ENCODE data around the gene TXNL4A. TPM values are rescaled to one million over a fixed set of nuclear protein-coding genes. Genes with fewer than 3 reads are reported as not detected.

The TXNL4A gene
- total RNA-seq, 3 donors from 2014 or later (not counting 1 experiment from before 2014, with no cell fraction given), result 63.2 to 69.1 (median 66.4) TPM

DNA sequence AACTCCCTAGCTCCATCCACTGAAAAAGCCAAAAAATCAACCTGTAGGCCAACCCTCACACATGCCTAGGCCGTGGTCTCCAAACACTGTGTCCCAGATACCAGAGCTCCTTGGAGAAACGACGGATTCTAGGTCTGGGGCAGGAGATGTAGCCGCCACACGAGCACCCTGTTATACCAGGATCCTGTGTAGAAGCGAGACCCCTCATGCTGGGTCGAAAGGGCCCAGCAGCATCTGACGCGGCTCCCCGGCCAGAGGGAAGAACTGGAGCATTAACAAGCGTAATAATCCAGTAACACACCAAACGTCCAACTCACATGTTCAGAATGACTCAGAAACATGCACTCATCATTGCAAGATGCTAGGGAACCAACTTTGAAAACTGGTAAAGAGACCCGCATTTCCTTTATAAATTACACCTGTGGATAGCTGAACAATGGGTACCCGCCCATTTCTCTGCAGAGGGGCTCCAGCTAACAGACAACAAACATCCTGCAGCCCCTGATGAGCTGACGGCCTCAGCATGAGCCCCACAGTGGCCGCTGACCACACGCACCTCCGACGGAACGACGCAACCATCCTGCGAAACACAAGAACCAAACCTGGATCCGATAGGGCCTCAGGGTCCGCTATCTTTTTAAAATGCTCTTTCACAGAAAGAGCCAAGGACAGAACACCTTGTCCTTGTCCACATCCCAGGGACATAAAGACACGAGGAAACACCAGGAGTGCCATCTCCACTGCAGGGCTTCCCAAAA is 51.1 kb downstream of the TXNL4A start:
- no peaks in the 10 kb centered on the region for H3K4me1 ChIP-seq (ENCODE audit: control insufficient read depth, insufficient read depth, low read length)
- ATAC-seq (no peak), DNase-seq (no peak)
- H3K27me3 ChIP-seq (ENCODE audit: control insufficient read depth, insufficient read depth, low read length), result no peaks in the 10 kb centered on the region
- Mint-ChIP-seq H3K27me3 (ENCODE audit: low read depth in 2 of 2) (no peaks in the 10 kb centered on the region), H3K4me1 (peaks cover 10 to 30% of the 10 kb centered on the region in 2 donors), H3K27ac (no peak overlapping the region), H3K9me3 (peaks cover 8 to 11% of the 10 kb centered on the region in 2 donors), H3K4me3 (no peak overlapping the region), H3K36me3 (peaks cover 24% of the 10 kb centered on the region)
- peaks cover 8% of the 10 kb centered on the region for H3K36me3 ChIP-seq (ENCODE audit: control insufficient read depth, insufficient read depth, low read length)
- intact Hi-C loops (cut with micrococcal nuclease), result no loop called here
- H3K4me3 ChIP-seq (ENCODE audit: low read length), result no peak overlapping the region
- TF ChIP-seq, protein P1, sequence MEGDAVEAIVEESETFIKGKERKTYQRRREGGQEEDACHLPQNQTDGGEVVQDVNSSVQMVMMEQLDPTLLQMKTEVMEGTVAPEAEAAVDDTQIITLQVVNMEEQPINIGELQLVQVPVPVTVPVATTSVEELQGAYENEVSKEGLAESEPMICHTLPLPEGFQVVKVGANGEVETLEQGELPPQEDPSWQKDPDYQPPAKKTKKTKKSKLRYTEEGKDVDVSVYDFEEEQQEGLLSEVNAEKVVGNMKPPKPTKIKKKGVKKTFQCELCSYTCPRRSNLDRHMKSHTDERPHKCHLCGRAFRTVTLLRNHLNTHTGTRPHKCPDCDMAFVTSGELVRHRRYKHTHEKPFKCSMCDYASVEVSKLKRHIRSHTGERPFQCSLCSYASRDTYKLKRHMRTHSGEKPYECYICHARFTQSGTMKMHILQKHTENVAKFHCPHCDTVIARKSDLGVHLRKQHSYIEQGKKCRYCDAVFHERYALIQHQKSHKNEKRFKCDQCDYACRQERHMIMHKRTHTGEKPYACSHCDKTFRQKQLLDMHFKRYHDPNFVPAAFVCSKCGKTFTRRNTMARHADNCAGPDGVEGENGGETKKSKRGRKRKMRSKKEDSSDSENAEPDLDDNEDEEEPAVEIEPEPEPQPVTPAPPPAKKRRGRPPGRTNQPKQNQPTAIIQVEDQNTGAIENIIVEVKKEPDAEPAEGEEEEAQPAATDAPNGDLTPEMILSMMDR (IDR thresholded peaks at IDR 0.05), result no peak
- 96% methylated on average over 25 of the region's 25 CpGs for WGBS (ENCODE audit: insufficient coverage)
- no peak overlapping the region for H3K27ac ChIP-seq (ENCODE audit: low read length)
- H3K9me3 ChIP-seq (ENCODE audit: control insufficient read depth, insufficient read depth, low read length), result peaks cover 19% of the 10 kb centered on the region

DNA sequence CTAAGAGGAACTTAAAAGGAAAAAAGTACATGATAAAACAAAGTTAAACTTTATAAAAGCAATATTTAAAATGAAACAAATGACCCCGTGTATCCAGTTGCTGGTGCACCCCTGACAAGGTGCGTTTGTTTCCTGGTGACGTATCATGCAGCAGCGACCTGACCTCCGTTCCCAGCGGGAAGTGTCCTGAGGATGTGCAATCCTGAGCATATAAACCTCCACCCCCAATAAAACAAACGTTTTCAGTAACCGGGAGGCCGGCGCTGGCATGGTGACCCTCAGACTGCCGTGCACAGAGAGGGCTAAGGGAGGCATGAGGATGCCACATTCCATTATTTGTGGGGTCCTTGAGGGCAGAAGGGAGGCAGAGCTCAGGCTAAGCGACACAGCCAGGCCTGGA is 51.7 kb downstream of the TXNL4A start:
- no peaks in the 10 kb centered on the region for H3K27me3 Mint-ChIP-seq (ENCODE audit: low read depth in 2 of 2)
- Histone ChIP-seq H3K9me3 (ENCODE audit: control insufficient read depth, insufficient read depth, low read length) (peaks cover 21% of the 10 kb centered on the region), H3K27me3 (ENCODE audit: control insufficient read depth, insufficient read depth, low read length) (no peaks in the 10 kb centered on the region), H3K4me1 (ENCODE audit: control insufficient read depth, insufficient read depth, low read length) (no peaks in the 10 kb centered on the region), H3K27ac (ENCODE audit: low read length) (no peak overlapping the region), H3K36me3 (ENCODE audit: control insufficient read depth, insufficient read depth, low read length) (peaks cover 3% of the 10 kb centered on the region), H3K4me3 (ENCODE audit: low read length) (no peak overlapping the region)
- no peak overlapping the region for H3K27ac Mint-ChIP-seq
- no peak overlapping the region for H3K4me3 Mint-ChIP-seq
- TF ChIP-seq, protein P1 (IDR thresholded peaks at IDR 0.05), result no peak
- peaks cover 10 to 25% of the 10 kb centered on the region in 2 donors for H3K4me1 Mint-ChIP-seq
- intact Hi-C loops (cut with micrococcal nuclease), result no loop called here
- no peak for ATAC-seq
- H3K9me3 Mint-ChIP-seq, result peaks cover 11 to 15% of the 10 kb centered on the region in 2 donors
- over 99% methylated on average over 12 of the region's 12 CpGs for WGBS (ENCODE audit: insufficient coverage)
- H3K36me3 Mint-ChIP-seq, result peaks cover 30% of the 10 kb centered on the region
- no peak for DNase-seq

DNA sequence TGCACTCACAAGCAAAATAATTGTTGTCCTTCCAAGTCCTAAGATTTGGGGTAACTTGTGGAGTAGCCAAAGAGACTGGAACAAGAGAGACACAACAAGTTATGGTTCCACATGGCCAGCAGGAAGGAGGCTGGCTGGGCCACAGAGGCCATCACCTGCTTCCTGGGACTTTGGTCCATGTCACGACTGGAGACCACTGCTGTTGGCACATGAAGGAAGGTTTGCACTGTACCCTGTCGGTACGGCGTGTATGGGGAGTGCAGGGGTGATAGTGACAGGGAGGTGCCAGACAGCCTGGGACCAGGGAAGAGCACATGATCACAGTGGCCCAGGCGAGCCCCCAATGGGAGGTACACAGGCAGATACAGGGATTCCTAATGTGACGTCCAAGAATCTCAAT is 52.4 kb downstream of the TXNL4A start:
- DNase-seq (no peak), ATAC-seq (no peak)
- H3K27ac Mint-ChIP-seq, result no peak overlapping the region
- TF ChIP-seq, protein P1 (IDR thresholded peaks at IDR 0.05), result no peak
- H3K27ac ChIP-seq (ENCODE audit: low read length), result no peak overlapping the region
- H3K36me3 Mint-ChIP-seq, result peaks cover 30% of the 10 kb centered on the region
- peaks cover 15 to 19% of the 10 kb centered on the region in 2 donors for H3K9me3 Mint-ChIP-seq
- H3K9me3 ChIP-seq (ENCODE audit: control insufficient read depth, insufficient read depth, low read length), result peaks cover 24% of the 10 kb centered on the region
- H3K27me3 ChIP-seq (ENCODE audit: control insufficient read depth, insufficient read depth, low read length), result no peaks in the 10 kb centered on the region
- intact Hi-C loops (cut with micrococcal nuclease), result no loop called here
- H3K4me3 ChIP-seq (ENCODE audit: low read length), result no peak overlapping the region
- H3K4me1 ChIP-seq (ENCODE audit: control insufficient read depth, insufficient read depth, low read length), result no peaks in the 10 kb centered on the region
- H3K4me1 Mint-ChIP-seq, result peaks cover 10 to 25% of the 10 kb centered on the region in 2 donors
- no peaks in the 10 kb centered on the region for H3K36me3 ChIP-seq (ENCODE audit: control insufficient read depth, insufficient read depth, low read length)
- WGBS (ENCODE audit: insufficient coverage), result 93% methylated on average over 6 of the region's 6 CpGs
- no peak overlapping the region for H3K4me3 Mint-ChIP-seq
- no peaks in the 10 kb centered on the region for H3K27me3 Mint-ChIP-seq (ENCODE audit: low read depth in 2 of 2)

All from natural killer cell (primary cell).